NCI-H2107 (cell line): ENCODE measurements around the gene PCDHGA7.
A peak's percentile ranks its signal among the peaks of the same experiment; 100 is the strongest.
"Not testable (repeated sequence)": the region's sequence is repeated elsewhere in the genome, so short reads cannot be mapped to it uniquely, and the experiment has no call there.

ENCODE experiments used
- DNase-seq: peaks from one replicate; lab custom pipeline; 2025; lab: John Stamatoyannopoulos, UW

PCDHGA7 gene

GRCh38 chr5:141398608-141399007 lies 16.1 kb downstream of the PCDHGA7 start:
- no peak for DNase-seq

GRCh38 chr5:141399555-141400258 lies 17.2 kb downstream of the PCDHGA7 start:
- DNase-seq: no peak

GRCh38 chr5:141402553-141403243 lies 20.2 kb downstream of the PCDHGA7 start, which contains the start of gene PCDHGA9:
Gene PCDHGA9, plus strand, starts transcription at chr5:141402778. Its CDS starts 175 bp downstream, at chr5:141402953.
- DNase-seq: no peak

- DNase-seq: no peak
Observed at GRCh38 chr5:141403387-141403786, 20.8 kb downstream of the PCDHGA7 start.

GRCh38 chr5:141407790-141408505 lies 25.4 kb downstream of the PCDHGA7 start, which contains the start of gene PCDHGB6:
Gene PCDHGB6, plus strand, starts transcription at chr5:141408021. Its CDS starts 182 bp downstream, at chr5:141408203.
- DNase-seq: not testable (repeated sequence)

- DNase-seq: no peak
Observed at GRCh38 chr5:141409598-141410306, 27.2 kb downstream of the PCDHGA7 start.

- no peak for DNase-seq
Observed at GRCh38 chr5:141411575-141411974, 29.0 kb downstream of the PCDHGA7 start.

GRCh38 chr5:141412854-141413539 lies 30.5 kb downstream of the PCDHGA7 start, which contains the start of gene PCDHGA10:
Gene PCDHGA10, plus strand, starts transcription at chr5:141412987. Its CDS starts 189 bp downstream, at chr5:141413176.
- no peak for DNase-seq

GRCh38 chr5:141413540-141414069 lies 31.1 kb downstream of the PCDHGA7 start:
- no peak for DNase-seq

GRCh38 chr5:141414548-141415274 lies 32.2 kb downstream of the PCDHGA7 start:
- DNase-seq: not testable (repeated sequence)

GRCh38 chr5:141415275-141415618 lies 32.7 kb downstream of the PCDHGA7 start:
- not testable (repeated sequence) for DNase-seq

- peak; percentile 26 for DNase-seq
Observed at GRCh38 chr5:141417494-141418172, 35.1 kb downstream of the PCDHGA7 start, which contains the start of gene PCDHGB7. Gene PCDHGB7, plus strand, starts transcription at chr5:141417677. Its CDS starts 183 bp downstream, at chr5:141417860.

- DNase-seq: no peak
Observed at GRCh38 chr5:141419074-141419880, 36.7 kb downstream of the PCDHGA7 start.

- no peak for DNase-seq
Observed at GRCh38 chr5:141420855-141421488, 38.4 kb downstream of the PCDHGA7 start, which contains the start of gene PCDHGA11. Gene PCDHGA11, plus strand, starts transcription at chr5:141421051. Its CDS starts 177 bp downstream, at chr5:141421228.

- no peak for DNase-seq
Observed at GRCh38 chr5:141421489-141421855, 38.9 kb downstream of the PCDHGA7 start.

GRCh38 chr5:141422742-141423291 lies 40.3 kb downstream of the PCDHGA7 start:
- no peak for DNase-seq

GRCh38 chr5:141427783-141428426 lies 45.4 kb downstream of the PCDHGA7 start:
- no peak for DNase-seq
